NCI-H146 treated with DMSO at 0.1 percent for 48 hours (cell line): ENCODE data around the gene MMP24OS.
"Not testable (repeated sequence)": the region's sequence is repeated elsewhere in the genome, so short reads cannot be mapped to it uniquely, and the experiment has no call there.

Experiments
- DNase-seq: peaks from one replicate; lab custom pipeline; 2025; ENCODE audit not compliant: unreplicated experiment; lab: John Stamatoyannopoulos, UW

MMP24OS gene

DNA sequence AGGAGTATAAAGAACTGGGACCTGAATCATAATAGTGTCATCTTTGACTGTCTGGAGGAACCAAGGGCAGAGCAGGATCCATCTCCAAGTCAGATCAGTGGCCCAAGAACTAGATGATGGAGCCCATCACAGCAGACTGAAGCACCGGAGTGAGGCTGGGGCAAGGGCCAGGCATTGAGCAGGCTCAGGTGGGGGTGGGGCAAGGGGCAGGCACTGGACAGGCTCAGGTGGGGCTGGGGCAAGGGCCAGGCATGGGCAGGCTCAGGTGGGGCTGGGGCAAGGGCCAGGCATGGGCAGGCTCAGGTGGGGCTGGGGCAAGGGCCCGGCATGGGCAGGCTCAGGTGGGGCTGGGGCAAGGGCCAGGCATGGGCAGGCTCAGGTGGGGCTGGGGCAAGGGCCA is 25.3 kb downstream of the MMP24OS start:
- DNase-seq = not testable (repeated sequence)

DNA sequence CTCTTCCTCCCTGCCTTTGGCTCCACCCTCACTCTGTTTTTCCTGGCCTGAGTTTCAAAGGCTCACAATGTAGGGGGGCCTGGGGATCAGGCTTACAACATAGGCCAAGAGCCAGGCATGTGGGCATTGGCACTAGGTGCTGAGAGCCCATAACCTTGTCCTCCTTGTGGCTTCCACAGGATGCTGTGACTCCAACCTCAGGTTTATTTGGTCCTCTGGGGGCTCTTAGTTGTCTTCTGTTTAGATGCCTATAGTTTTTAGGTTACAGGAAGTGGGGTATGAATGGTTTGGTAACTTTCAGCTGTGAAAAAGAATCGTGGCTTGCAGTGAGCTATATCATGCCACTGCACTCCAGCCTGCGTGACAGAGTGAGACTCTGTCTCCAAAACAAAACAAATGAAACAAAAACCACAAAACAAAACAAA is 25.9 kb downstream of the MMP24OS start:
- no peak for DNase-seq

DNA sequence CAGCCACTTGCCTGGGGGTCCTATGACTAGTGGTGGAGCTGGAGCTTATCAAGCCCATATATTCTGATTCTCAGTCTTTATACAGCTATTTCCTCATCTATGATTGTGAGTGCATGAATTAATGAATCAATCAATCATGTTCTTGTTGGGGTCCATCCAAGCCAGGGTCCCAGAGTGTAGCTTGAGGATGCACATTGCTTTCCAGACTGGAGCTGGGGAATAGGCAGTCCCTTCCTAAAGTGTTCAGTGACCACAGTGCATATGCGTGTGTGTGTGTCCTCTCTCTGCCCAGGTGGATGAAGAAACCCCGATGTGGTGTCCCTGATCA is 26.3 kb downstream of the MMP24OS start:
- no peak for DNase-seq

DNA sequence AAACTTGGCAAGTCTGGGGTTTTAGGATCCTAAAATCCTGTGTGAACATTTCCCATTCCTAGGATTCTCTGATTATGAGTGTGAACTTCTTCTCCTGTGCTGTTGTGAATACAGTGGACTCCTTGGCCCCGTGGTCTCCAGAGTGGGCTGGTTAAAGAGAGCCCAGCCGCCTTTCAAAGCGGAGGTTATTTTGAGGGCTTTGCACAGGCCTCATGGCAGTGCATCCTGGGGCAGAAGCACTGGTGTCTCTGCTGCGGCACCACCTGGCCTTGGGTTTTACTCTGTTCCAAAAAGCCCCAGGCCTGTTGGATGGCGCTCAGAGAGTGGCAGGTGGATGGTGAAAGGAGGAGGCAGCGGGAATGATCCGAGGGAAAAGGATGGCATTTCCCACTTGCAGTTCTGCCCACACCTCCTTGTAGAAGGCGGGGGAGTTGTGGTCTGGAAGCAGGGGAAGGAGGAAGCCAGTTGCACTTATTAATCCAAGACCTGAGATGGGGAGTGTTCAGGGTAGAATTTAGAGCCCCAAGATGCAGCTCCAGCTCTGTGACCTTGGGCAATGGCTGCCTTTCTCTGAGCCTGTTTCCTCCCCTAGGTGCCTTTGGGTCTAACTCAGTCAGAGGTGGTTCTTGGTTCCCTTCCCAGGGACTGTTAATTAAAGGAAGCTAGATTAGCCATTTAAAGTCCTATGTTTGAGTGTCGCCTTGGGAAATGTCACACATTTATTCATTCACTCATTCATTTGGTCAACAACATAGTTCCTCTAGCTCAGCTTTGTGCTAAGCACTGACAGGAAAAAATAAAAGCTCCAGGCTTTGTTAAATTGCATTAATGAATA is 29.1 kb downstream of the MMP24OS start:
- no peak for DNase-seq

DNA sequence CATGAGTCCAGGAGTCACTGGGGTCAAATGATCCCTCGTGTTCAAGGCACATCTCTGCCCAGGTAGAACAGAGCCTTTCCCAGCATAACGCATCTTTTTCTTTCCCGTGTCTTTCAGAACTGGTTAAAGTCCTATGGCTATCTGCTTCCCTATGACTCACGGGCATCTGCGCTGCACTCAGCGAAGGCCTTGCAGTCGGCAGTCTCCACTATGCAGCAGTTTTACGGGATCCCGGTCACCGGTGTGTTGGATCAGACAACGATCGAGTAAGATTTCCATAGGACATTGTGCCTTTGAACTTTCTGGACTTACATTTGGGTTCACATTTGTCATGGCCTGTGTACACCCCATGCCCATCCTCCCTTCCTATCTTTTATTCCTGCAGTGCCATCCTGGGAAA is 31.2 kb downstream of the MMP24OS start:
- no peak for DNase-seq

DNA sequence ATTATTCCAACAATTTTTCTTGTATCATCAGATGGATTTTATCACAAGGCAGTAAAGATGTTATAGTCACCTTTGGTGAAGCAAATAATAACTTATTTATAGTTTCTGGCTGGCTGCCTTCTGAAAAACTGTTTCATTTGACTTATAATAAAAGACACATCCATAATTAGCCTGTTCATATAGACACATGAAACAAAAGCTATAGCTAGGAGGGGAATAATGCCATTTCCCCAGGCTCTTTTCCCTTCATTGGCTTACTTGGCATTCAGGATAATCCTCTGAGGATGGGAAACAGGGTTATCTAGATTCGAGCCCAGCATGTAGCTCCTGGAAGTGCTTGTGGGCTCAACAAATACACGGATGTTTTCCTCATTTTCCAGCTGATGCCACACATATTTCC is 33.9 kb downstream of the MMP24OS start:
- peak; percentile 64 for DNase-seq

DNA sequence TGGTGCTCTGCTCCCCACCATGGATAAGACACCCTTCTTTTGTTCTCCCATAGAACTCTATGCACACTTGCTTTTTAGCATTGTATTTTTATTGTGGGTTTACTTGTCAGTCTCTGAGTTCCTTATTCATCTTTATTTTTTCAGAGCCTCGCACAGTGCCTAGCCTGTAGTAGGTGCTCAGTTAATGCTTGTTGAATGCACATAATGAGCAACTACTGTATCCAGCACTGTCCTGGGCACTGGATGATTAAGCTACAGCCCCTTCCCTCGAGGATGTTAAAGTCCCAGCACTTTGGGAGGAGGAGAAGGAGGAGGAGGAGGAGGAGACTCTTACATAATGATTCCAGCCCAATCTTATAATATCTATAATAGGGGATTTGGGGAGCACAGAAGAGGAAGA is 34.6 kb downstream of the MMP24OS start:
- DNase-seq = no peak

DNA sequence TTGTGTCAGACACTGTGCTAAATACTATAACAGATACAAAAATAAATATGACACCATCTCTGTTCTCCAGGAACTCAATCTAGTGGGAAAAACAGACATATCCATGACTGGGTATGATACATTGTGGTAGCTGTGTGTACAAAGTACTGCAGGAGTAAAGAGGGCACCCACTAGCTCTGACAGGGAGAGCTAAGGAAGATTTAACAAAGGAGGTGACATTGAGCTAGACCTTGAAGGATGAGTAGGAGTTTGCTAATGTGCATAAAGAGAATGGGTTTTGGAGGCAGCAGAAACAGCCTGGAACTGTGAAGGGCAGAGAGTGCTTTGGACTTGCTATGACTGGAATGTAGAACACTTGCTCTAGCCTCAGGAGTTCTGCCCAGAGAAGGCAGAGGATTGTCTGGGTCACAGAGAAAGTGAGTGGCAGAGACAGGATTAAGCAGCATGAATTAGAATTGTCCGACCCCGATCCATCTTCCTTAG is 37.1 kb downstream of the MMP24OS start:
- no peak for DNase-seq

DNA sequence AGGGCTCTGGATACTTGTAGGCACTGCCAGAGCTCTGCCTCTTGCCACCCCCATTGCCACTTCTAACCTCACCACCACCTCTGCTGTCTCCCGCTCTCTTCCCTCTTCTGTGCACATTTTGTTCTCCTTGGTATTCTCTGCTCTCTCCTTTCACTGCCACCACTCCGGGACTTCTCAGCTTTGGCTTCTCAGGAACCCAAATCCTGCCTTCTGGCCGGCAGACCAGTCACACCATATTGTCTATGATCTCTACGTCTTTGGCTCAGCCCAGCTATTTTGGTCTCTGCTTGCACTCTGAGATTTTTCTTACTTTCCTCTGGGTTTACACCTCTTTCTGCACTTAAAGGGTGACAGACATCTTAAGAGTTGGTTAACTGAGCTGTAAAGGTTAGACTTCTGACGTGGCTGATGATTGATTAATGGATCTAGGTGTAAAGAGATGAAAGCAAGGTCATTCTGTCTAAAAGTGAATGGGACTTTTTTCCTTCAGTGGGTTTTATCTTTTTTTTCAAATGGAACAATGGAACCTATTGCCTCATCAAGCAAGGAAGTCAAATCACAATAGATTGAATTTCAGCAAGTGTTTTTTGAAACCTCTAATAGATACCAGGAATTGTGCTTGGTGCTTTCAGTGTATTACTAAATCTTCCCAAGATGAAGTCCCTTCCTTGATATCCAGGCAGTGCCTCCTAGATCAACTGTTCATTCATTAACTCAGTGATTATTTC is 37.7 kb downstream of the MMP24OS start:
- no peak for DNase-seq

DNA sequence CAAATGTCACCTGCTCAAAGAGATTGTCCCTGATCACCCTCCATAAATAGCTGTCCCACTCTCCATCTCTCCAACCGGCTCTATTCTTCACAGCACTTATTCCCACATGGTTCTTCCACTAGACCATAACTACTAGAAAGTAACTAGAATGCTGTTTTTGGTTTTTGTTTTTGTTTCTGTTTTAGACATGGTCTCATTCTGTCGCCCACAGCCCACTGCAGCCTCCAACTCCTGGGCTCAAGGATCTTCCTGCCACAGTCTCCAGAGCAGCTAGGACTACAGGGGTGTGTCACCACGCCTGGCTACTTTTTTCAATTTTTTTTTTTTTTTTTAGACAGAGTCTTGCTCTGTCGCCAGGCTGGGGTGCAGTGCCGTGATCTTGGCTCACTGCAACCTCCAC is 39.2 kb downstream of the MMP24OS start:
- no peak for DNase-seq

DNA sequence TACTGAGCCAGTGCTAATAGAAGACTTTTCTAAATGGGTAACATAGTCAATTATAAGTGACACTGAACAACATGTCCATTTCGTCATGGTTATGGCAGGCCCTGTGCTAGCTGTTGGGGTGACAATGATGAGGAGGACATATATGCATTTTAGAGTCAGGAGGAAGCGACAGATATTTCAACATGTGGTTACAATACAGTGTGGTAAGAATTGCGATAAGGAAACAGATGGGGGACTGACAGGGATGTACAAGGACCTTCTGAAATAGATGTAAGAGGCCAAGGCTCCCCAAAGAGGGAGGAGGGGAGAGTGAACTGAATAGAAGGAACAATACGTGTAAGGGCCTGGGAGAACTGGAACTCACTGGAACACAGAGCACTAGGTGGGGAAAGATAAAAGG is 39.8 kb downstream of the MMP24OS start:
- no peak for DNase-seq

DNA sequence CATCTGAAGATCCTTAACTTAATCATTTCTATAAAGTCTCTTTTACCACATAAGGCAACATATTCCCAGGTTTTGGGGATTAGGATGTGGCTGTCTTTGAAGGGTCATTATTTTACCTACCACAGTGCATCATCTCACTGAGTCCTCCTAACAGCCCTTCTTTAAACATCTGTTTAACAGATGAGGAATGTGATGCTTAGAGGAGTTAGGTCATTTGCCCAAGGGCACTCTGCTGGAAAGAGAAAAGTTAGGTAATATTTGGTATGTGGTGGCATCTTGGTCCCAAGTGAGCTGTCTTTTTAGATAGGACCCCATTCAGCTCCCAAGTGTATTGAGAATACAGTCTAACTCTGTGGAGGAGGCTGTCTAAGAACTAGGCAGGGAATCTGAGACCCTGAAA is 40.4 kb downstream of the MMP24OS start:
- DNase-seq = no peak

DNA sequence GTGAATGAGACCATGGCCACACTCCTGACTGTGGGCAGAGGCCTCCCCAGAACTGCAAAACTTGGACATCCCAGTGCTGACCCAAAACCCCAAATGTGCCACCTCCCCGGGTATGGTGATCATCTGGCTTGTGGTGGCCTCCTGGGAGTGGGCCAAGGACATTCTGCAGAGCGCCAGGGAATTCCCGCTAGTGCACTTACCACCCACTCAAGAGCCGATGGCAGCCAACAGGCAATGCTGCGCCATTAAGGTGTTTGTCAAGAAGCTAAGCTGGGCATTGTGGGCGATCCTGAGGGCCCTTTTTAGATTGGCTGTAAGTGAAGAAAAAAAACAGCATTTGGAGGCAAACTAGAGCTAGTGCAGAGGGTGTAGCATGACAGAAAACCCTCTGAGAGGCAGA is 42.0 kb downstream of the MMP24OS start:
- DNase-seq = no peak

DNA sequence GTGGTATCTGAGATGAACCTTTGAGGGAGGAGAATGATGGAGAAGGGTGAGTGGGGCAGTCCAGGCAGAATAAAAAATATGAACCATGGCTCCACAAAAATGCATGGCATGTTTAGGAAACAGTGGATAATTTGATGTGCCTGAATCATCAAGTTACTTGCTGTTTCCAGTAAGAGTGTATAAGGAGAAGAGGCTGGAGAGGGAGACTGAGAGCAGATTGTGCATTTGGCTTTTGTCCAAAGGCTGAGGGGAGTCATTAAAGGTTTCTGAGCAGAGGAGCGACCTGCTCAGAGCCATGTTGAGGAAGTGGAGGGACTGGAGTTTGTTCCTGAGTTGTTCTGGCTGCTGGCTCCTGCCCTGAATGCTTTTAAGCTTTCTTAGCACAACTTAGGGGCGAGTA is 45.3 kb downstream of the MMP24OS start:
- DNase-seq = no peak

DNA sequence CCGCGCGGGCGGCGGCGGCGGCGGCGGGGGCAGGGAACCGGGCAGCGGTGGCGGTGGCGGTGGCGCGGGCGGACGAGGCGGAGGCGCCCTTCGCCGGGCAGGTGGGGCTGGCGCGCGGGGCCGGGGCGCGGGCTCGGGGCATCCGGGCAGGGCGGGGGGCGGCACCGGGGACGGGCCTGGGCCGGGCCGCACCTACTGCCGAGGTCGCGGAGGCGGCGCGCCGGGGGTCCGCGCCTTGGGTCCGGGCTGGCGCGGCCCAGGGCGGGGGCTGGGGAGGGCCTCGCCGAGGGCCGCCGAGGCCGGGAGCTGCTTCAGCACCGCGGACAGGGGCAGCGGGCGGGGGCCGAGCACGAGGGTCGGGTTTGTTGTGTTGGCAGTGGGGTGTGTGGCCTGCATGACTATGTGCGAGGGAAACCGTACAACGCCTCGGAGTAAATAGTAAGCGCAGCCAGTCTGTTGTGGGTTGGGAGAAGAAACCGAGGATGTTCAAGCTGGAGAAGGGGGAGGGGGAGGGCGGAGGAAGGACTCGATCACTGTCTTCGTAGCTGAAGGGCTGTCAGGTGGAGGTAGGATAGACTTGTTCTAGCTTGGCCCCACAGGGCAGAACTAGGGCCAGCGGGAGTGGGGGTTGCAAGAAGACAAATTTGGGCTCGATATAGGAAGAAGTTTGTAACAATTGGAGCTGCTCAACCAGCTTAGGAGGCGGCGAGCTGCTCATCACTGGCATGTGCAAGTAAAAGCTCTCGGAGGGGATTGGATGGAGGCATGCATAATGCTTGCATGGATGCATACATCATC is 50.8 kb downstream of the MMP24OS start:
- peak; percentile 48 for DNase-seq
